K562 (cell line): ENCODE measurements around the gene PPM1E. TPM values are rescaled to one million over a fixed set of nuclear protein-coding genes. Genes with fewer than 3 reads are reported as not detected.

Source experiments
- ATAC-seq: fragments of 200-7000 bp; cut with Tn5 transposase; 3 replicates; pipeline ENCODE4 v1.9.1; 2020; ENCODE audit warnings: moderate library complexity
- BruUV-seq: library from RNA; stranded (reverse); fragments of 400-500 nt; replicated peaks from 2 replicates; lab custom pipeline; 2021; lab: Mats Ljungman, UMichigan
- CTCF ChIA-PET: fragments of 300-600 bp; formaldehyde crosslinking; extraction: SDS; loops from one replicate; lab custom pipeline; 2021; ENCODE audit warnings: low intra/inter-chr PET ratio; lab: Yijun Ruan, JAX
- POLR2A ChIA-PET: fragments of 300-600, 350-650 bp; sonication (Branson Sonifier 250); formaldehyde crosslinking; extraction: SDS; loops from one replicate; lab custom pipeline; 2021; ENCODE audit warnings: antibody characterized with exemption, inconsistent platforms; lab: Yijun Ruan, JAX
- DNase-seq, 4 experiments: peaks; one replicate each; pipeline versions ENCODE4 v3.0.0 to v3.0.0-alpha.2; 2011 to 2018; ENCODE audit warnings: low spot score in 3 of 4, mixed read lengths in 3 of 4; ENCODE audit errors: extremely low read depth in 1 of 4
- FAIRE-seq: peaks from 2 replicates; lab custom pipeline; 2011; peaks lifted over from hg19 to GRCh38; lab: Jason Lieb, UNC
- H2AFZ ChIP-seq: 2 replicates; pipeline ENCODE4 v1.6.0; 2011; ENCODE audit warnings: low read depth, low read length, control low read depth, inconsistent platforms
- H3K27ac ChIP-seq: fragments of 200-600 bp; 3 replicates; pipeline ENCODE4 v1.8.0; 2011; ENCODE audit warnings: low read depth, mild to moderate bottlenecking, control low read depth, inconsistent platforms, low read length, moderate library complexity, mixed read lengths; ENCODE audit errors: extremely low read depth
- H3K27me3 ChIP-seq, 2 experiments: fragments of 300-600 bp in 1 of 2; 2 replicates in 1 of 2; 3 replicates in 1 of 2; pipeline versions ENCODE4 v1.6.0 to v1.8.0; 2011; ENCODE audit warnings: inconsistent platforms in 2 of 2, low read length in 2 of 2, mild to moderate bottlenecking in 1 of 2, mixed read lengths in 1 of 2, moderate library complexity in 1 of 2; ENCODE audit not compliant: control insufficient read depth in 2 of 2, insufficient read depth in 2 of 2
- H3K36me3 ChIP-seq: fragments of 300-600 bp; 3 replicates; pipeline ENCODE4 v1.8.0; 2011; ENCODE audit warnings: mild to moderate bottlenecking, low read length, inconsistent platforms; ENCODE audit not compliant: control insufficient read depth, insufficient read depth
- H3K4me1 ChIP-seq, 2 experiments: fragments of 200-600 bp in 1 of 2; replicated peaks in 1 of 2; 2 replicates in 1 of 2; 3 replicates in 1 of 2; pipeline versions ENCODE4 v1.5.1 to v1.8.0; 2011; ENCODE audit warnings: inconsistent platforms in 2 of 2, low read length in 2 of 2, mild to moderate bottlenecking in 1 of 2, mixed read lengths in 1 of 2, moderate library complexity in 1 of 2; ENCODE audit not compliant: control insufficient read depth in 2 of 2, insufficient read depth in 2 of 2
- H3K4me2 ChIP-seq: 2 replicates; pipeline ENCODE4 v1.6.1; 2011; ENCODE audit warnings: low read length, control low read depth, inconsistent platforms, mixed read lengths; ENCODE audit not compliant: insufficient read depth
- H3K4me3 ChIP-seq: fragments of 200-600 bp; sonication (generic), shearing (Covaris generic); 2 replicates; pipeline ENCODE4 v1.5.1; 2016; ENCODE audit warnings: control low read depth, inconsistent platforms
- H3K79me2 ChIP-seq: fragments of 200-600 bp; 3 replicates; pipeline ENCODE4 v1.8.0; 2011; ENCODE audit warnings: low read length, inconsistent platforms; ENCODE audit not compliant: control insufficient read depth, insufficient read depth
- H3K9ac ChIP-seq, 2 experiments: 2 replicates each; pipeline versions ENCODE4 v1.6.0 to v1.6.1; 2011; ENCODE audit warnings: low read depth in 2 of 2, low read length in 2 of 2, control low read depth in 1 of 2, inconsistent platforms in 1 of 2, mild to moderate bottlenecking in 1 of 2, mixed read lengths in 1 of 2; ENCODE audit not compliant: insufficient read depth in 1 of 2
- H3K9me1 ChIP-seq: one replicate; pipeline ENCODE4 v1.6.0; 2011; ENCODE audit warnings: inconsistent platforms, mild to moderate bottlenecking, low read length, moderate library complexity; ENCODE audit not compliant: control insufficient read depth, insufficient read depth
- H3K9me3 ChIP-seq: replicated peaks from 2 replicates; pipeline ENCODE4 v1.5.1; 2011; ENCODE audit warnings: low read depth, low read length, inconsistent platforms; ENCODE audit not compliant: control insufficient read depth, insufficient read depth
- H4K20me1 ChIP-seq: replicated peaks from 2 replicates; pipeline ENCODE4 v1.6.1; 2011; ENCODE audit warnings: low read length, inconsistent platforms, mixed read lengths; ENCODE audit not compliant: control insufficient read depth, insufficient read depth
- C11orf30 ChIP-seq: fragments of 450-650 bp; IDR thresholded peaks from 2 replicates; pipeline ENCODE4 v1.6.1; 2016; ENCODE audit warnings: low read depth, mild to moderate bottlenecking
- EGR1 ChIP-seq: fragments of 450-650 bp; conservative IDR thresholded peaks from 2 replicates; pipeline ENCODE4 v1.6.1; 2017; ENCODE audit warnings: mild to moderate bottlenecking
- EP300 ChIP-seq: IDR thresholded peaks from 2 replicates; pipeline ENCODE4 v1.6.1; 2012; ENCODE audit warnings: low read length, improper control_type of control experiment
- KAT2B ChIP-seq: IDR thresholded peaks from one replicate; pipeline ENCODE4 v1.6.1; 2012; ENCODE audit warnings: low read depth, mild to moderate bottlenecking, control low read depth, inconsistent platforms, low read length, moderate library complexity
- KLF6 ChIP-seq: fragments of 250-450 bp; sonication (Bioruptor Pico); IDR thresholded peaks from 2 replicates; pipeline ENCODE4 v1.4.0; 2020; ENCODE audit warnings: mild to moderate bottlenecking, moderate library complexity, borderline replicate concordance
- POLR2AphosphoS2 ChIP-seq: IDR thresholded peaks from 2 replicates; pipeline ENCODE4 v1.6.1; 2012; ENCODE audit warnings: low read length, improper control_type of control experiment
- RUNX1 ChIP-seq: sonication (generic); IDR thresholded peaks from 2 replicates; pipeline ENCODE4 v1.6.1; 2016; ENCODE audit warnings: antibody characterized with exemption, low read depth
- ZNF3 ChIP-seq: fragments of 250-450 bp; sonication (Bioruptor Pico); IDR thresholded peaks from 2 replicates; pipeline ENCODE4 v1.5.0; 2021; ENCODE audit warnings: mild to moderate bottlenecking, moderate library complexity
- ZNF75A ChIP-seq: fragments of 450-650 bp; formaldehyde crosslinking; IDR thresholded peaks from 2 replicates; pipeline ENCODE4 v1.4.0; 2020; ENCODE audit warnings: mild to moderate bottlenecking
- WGBS: fragments of 100-300 bp; shearing (Covaris generic); methylation state at CpG from one replicate; pipeline ENCODE4 v1.1.6; 2016; ENCODE audit warnings: low coverage, mixed read lengths; ENCODE audit not compliant: insufficient coverage; ENCODE audit errors: missing lambda C conversion rate; 5-methylcytosine and 5-hydroxymethylcytosine counted together
- in situ Hi-C: fragments of 300-500 bp; cut with MboI; formaldehyde crosslinking; loops from 4 replicates; pipeline ENCODE4 v1.15.0; 2018; ENCODE audit warnings: inconsistent platforms, mixed read lengths
- intact Hi-C: fragments of 100-400 bp; cut with micrococcal nuclease; formaldehyde crosslinking; loops from 2 replicates; pipeline ENCODE4 v1.14.2; 2022
- polyA plus RNA-seq, 8 experiments: library from polyadenylated mRNA; depleted of rRNA in 4 of 8; stranded (reverse) in 5 of 8; unstranded in 3 of 8; fragments of >200 nt; fragmentation: Nextera tagmentation in 2 of 8; fragmentation: Illumina TruSeq in 1 of 8; extraction: Ambion mirVana in 2 of 8; extraction: Trizol in 1 of 8; gene quantifications; 2 replicates each; pipeline versions ENCODE4 v1.2.1 to v1.2.3, GENCODE V29; 2011 to 2014; ENCODE audit warnings: inconsistent platforms in 1 of 8, missing spikeins in 1 of 8
- total RNA-seq, 7 experiments: library from RNA; depleted of rRNA in 6 of 7; stranded (reverse); fragments of >200 nt in 6 of 7; fragmentation: Illumina TruSeq in 2 of 7; extraction: Trizol in 2 of 7; gene quantifications; 2 replicates each; pipeline versions ENCODE4 v1.2.1 to v1.2.3, GENCODE V29; 2011 to 2021; ENCODE audit warnings: low replicate concordance in 1 of 7

Gene PPM1E
- total and polyA plus RNA-seq, 9 of the 15 experiments (the other 6 are each of a cell fraction or from before 2014, with no cell fraction given) = 1.0 to 5.7 (median 4.7) TPM

- no peak overlapping the region for H3K4me2 ChIP-seq
- peaks cover 23% of the 10 kb centered on the region; the same call in 2 of the 3 replicates for H3K36me3 ChIP-seq
- H4K20me1 ChIP-seq = no peaks in the 10 kb centered on the region
- CTCF ChIA-PET = no interaction called here
- in situ Hi-C loops (no loop called here), intact Hi-C loops (no loop called here)
- TF ChIP-seq ZNF75A (CRISPR knock-in tag) = no peak
- 0 out of 2 replicates have a peak, but pooled peaks have one; percentile 6 for TF ChIP-seq EGR1
- TF ChIP-seq EP300 = no peak
- TF ChIP-seq RUNX1 = no peak
- no peak overlapping the region for H2AFZ ChIP-seq
- H3K4me1 ChIP-seq = no peaks in the 10 kb centered on the region
- POLR2A ChIA-PET = no interaction called here
- H3K4me3 ChIP-seq = no peak overlapping the region
- no peaks in the 10 kb centered on the region for H3K9me3 ChIP-seq
- H3K27ac ChIP-seq = no peak overlapping the region
- H3K9me1 ChIP-seq = no peaks in the 10 kb centered on the region
- DNase-seq = no peak
- 27% methylated on average over 1 of the region's 1 CpG for WGBS
- no peak for ATAC-seq
- H3K9ac ChIP-seq = no peak overlapping the region
- FAIRE-seq = no peak
- H3K79me2 ChIP-seq = no peaks in the 10 kb centered on the region
- BruUV-seq = no TSS peak
- no peaks in the 10 kb centered on the region for H3K27me3 ChIP-seq
These were observed 26.9 kb upstream of the PPM1E start for GRCh38 chr17:58728798-58729197.

- H3K79me2 ChIP-seq = no peaks in the 10 kb centered on the region
- no peak overlapping the region for H3K4me2 ChIP-seq
- H2AFZ ChIP-seq = no peak overlapping the region
- H3K9me1 ChIP-seq = no peaks in the 10 kb centered on the region
- DNase-seq (no peak), FAIRE-seq (no peak), ATAC-seq (no peak)
- intact Hi-C loops (no loop called here), in situ Hi-C loops (no loop called here)
- no peak overlapping the region for H3K9ac ChIP-seq
- peaks cover 11% of the 10 kb centered on the region; the same call in 1 of the 3 replicates for H3K36me3 ChIP-seq
- no peaks in the 10 kb centered on the region for H4K20me1 ChIP-seq
- H3K27ac ChIP-seq = no peak overlapping the region
- no peaks in the 10 kb centered on the region for H3K9me3 ChIP-seq
- CTCF ChIA-PET = no interaction called here
- H3K27me3 ChIP-seq = no peaks in the 10 kb centered on the region
- no peaks in the 10 kb centered on the region for H3K4me1 ChIP-seq
- TF ChIP-seq C11orf30 (peak; percentile 42; the same call in 1 of the 2 replicates), KAT2B (no peak), ZNF3 (no peak), POLR2AphosphoS2 (no peak), KLF6 (CRISPR knock-in tag) (no peak)
- POLR2A ChIA-PET = no interaction called here
- no TSS peak for BruUV-seq
- no peak overlapping the region for H3K4me3 ChIP-seq
These were observed 24.7 kb upstream of the PPM1E start for GRCh38 chr17:58730937-58731336.
